Stomach (tissue), 4 donors: ENCODE data around the gene GNE.

Experiments used
- CTCF ChIP-seq, 7 experiments: fragments of 450-650 bp in 4 of 7; fragments of 200-600 bp in 3 of 7; sonication (generic) in 3 of 7; IDR thresholded peaks; one replicate each; pipeline ENCODE4 v1.5.1; 2016 to 2019; ENCODE audit warnings: antibody characterized with exemption in 7 of 7, control low read depth in 2 of 7, mild to moderate bottlenecking in 1 of 7
- EP300 ChIP-seq: sonication (generic); formaldehyde crosslinking; IDR thresholded peaks from one replicate; pipeline ENCODE4 v1.6.1; 2017; ENCODE audit warnings: antibody characterized with exemption
- POLR2A ChIP-seq, 4 donors: fragments of 450-650 bp; IDR thresholded peaks; one replicate each; pipeline ENCODE4 v1.6.1; 2016; ENCODE audit warnings: antibody characterized with exemption in 4 of 4, control low read depth in 2 of 4, mild to moderate bottlenecking in 1 of 4, moderate library complexity in 1 of 4

- TF ChIP-seq POLR2A (IDR thresholded peaks at IDR 0.05), result no peak
- TF ChIP-seq EP300, result no peak
- no peak for TF ChIP-seq CTCF (IDR thresholded peaks at IDR 0.05)
These were observed 92.5 kb downstream of the GNE start for GRCh38 chr9:36165826-36166167.
